HG03280 (cell line): ENCODE results near the gene ARL15.
"Not testable (repeated sequence)": the region's sequence is repeated elsewhere in the genome, so short reads cannot be mapped to it uniquely, and the experiment has no call there.

ENCODE experiments used
- ATAC-seq: cut with Tn5 transposase; IDR thresholded peaks from one replicate; pipeline ENCODE4 v1.9.1; 2021; ENCODE audit warnings: mild to moderate bottlenecking, moderate library complexity; ENCODE audit not compliant: unreplicated experiment

ARL15 gene

DNA sequence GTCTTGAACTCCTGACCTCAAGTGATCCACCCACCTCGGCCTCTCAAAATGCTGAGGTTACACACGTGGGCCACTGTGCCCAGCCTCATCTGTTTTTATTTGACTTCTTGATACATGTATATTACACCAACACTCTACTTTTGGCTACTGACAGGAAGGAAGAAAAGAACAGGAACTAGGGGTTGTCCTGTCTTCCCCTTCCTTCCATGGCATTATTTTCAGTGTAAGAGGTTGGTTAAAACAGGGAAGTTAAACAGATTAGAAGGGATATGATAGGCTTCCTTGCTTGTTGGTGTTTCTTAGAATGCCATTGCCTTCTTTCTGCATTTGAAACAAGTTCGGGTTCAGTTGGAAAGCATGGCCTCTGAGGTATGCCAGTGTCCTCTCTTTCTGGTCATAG lies 437.1 kb downstream of the ARL15 start:
- ATAC-seq = no peak

DNA sequence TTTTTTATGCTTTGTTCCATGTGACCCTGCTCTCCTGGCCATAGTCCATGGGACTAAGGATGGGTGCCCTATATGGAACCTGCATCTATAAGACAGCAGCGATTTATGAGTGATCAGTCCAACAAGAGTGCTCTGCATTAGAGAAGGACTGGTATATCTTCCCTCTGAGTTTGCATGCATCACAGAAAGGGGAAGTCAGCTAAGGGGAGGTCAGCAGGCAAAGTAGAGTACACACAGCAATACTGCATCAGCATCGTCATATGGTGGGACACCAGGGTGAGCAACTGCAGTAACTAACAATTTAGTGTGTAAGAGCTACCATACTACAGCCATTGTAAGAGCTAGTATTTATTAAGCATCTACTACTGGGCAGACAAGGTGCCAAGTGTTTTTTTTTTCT lies 438.6 kb downstream of the ARL15 start:
- ATAC-seq = no peak

DNA sequence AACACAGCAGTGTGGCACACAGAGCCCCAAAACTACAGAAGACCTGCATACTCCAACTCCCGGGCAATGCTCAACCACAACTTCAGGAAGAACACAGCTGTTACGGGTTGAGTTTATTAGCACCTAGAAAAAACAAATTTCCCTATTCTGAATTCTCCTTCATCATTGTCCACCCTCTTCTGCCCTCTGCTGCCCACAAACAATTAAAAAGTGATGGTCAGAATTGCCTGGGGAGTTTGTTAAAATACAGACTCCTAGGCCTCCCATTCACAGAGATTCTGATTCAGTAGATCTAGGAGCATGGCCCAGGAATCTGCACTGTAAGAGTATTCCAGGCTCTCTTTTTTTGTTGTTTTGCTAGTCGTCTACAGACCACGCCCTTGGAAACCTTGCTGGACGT lies 439.3 kb downstream of the ARL15 start:
- no peak for ATAC-seq

DNA sequence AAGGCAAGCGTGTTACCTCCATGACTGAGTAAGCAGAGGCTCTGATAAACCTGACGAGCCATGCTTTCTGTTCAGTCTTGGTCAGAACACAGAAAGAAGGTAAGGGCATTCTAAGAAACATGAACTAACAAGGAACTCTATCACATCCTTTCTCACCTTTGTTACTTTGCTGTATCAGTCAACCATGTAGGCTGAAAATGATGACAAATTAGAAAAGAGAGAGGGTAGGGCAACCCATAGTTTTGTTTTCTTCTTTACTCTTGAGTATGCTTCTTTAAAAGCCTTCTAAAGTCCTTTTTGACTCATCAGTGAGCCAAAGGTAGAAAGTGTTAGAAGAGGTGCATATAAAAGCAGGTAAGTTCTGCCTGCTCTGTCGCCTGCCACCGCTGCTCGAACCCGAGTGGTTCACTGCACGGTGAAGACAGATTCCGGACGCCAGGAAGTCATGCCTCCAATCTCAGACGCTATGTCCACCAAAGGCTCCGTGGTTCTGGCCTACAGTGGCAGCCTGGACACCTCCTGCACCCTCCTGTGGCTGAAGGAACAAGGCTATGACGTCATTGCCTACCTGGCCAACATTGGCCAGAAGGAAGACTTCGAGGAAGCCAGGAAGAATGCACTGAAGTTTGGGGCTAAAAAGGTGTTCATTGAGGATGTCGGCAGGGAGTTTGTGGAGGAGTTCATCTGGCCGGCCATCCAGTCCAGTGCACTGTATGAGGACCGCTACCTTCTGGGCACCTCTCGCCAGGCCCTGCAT lies 451.5 kb downstream of the ARL15 start:
- no peak for ATAC-seq

DNA sequence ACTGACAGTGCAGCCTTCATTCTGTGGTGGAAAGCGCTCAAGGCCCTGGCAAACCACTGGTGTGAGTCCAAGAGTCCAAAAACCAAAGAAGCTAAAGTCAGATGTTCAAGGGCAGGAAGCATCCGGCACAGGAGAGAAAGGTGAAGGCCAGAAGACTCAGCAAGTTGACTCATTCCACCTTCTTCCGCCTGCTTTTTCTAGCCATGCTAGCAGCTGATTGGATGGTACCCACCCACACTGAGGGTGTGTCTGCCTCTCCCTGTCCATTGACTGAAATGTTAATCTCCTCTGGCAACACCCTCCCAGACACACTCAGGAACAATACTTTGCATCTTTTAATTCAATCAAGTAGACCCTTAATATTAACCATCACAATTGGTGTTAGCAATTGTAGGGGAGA lies 453.9 kb downstream of the ARL15 start:
- no peak for ATAC-seq

DNA sequence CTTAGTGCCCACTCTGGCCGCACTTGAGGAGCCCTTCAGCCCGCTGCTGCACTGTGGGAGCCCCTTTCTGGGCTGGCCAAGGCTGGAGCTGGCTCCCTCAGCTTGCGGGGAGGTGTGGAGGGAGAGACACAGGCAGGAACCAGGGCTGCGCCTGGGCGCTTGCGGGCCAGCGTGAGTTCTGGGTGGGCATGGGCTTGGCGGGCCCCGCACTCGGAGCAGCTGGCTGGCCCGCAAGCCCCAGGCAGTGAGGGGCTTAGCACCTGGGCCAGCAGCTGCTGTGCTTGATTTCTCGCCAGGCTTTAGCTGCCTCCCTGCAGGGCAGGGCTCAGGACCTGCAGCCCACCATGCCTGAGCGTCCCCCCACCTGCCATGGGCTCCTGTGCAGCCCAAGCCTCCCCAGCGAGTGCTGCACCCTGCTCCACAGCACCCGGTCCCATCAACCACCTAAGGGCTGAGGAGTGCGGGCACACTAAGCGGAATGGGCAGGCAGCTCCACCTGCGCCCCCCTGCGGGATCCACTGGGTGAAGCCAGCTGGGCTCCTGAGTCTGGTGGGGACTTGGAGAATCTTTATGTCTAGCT lies 473.4 kb downstream of the ARL15 start:
- not testable (repeated sequence) for ATAC-seq

DNA sequence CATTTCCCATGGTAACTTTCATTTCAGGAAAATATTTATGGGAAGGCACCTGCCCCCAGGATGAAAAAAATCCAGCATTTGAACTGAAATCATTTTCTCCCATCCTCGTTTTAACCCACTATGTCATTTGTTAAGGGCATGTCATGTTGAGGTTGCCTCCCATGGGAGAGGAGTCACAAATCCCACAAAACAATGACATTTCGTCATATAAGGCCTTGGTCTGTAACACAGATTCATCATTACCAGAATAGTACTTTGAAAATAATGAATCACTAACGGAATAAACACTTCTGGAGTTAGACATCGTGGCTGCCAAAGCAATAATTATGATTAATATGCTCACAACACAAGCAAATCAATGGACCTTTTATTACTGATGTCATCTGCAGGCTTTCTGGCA lies 475.9 kb downstream of the ARL15 start:
- ATAC-seq = no peak
